Activated CD4-positive, CD25-positive, alpha-beta regulatory T cell (primary cell): ENCODE measurements around the gene PGAM1.
A peak's percentile ranks its signal among the peaks of the same experiment; 100 is the strongest.
"Not testable (repeated sequence)": the region's sequence is repeated elsewhere in the genome, so short reads cannot be mapped to it uniquely, and the experiment has no call there.

Source experiments
- DNase-seq, 4 experiments: peaks; one replicate each; lab custom pipeline; 2025; lab: John Stamatoyannopoulos, UW

PGAM1 gene

GRCh38 chr10:97425964-97426775 is at the start of gene PGAM1:
Gene PGAM1, plus strand, starts transcription at chr10:97426191. Its CDS starts 117 bp downstream, at chr10:97426308.
- peak; percentile 87 to 92 (median 88) for DNase-seq

DNA sequence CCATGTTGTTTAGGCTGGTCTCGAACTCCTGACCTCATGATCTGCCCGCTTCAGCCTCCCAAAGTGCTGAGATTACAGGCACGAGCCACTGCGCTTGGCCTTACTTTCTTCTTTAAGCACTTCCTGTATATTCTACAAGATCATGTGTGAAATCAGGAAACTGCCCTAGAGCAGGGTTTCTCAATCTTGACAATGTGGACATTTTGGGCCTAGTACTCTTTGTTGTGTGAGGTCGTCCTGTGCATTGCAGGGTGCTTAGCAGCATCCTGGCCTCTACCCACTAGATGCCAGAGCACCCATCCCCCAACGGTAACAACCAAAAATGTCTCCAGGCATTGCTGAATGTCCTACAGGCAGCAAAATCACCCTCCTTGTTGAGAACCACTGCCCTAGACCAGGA is 49.6 kb upstream of the PGAM1 start:
- DNase-seq, result no peak

DNA sequence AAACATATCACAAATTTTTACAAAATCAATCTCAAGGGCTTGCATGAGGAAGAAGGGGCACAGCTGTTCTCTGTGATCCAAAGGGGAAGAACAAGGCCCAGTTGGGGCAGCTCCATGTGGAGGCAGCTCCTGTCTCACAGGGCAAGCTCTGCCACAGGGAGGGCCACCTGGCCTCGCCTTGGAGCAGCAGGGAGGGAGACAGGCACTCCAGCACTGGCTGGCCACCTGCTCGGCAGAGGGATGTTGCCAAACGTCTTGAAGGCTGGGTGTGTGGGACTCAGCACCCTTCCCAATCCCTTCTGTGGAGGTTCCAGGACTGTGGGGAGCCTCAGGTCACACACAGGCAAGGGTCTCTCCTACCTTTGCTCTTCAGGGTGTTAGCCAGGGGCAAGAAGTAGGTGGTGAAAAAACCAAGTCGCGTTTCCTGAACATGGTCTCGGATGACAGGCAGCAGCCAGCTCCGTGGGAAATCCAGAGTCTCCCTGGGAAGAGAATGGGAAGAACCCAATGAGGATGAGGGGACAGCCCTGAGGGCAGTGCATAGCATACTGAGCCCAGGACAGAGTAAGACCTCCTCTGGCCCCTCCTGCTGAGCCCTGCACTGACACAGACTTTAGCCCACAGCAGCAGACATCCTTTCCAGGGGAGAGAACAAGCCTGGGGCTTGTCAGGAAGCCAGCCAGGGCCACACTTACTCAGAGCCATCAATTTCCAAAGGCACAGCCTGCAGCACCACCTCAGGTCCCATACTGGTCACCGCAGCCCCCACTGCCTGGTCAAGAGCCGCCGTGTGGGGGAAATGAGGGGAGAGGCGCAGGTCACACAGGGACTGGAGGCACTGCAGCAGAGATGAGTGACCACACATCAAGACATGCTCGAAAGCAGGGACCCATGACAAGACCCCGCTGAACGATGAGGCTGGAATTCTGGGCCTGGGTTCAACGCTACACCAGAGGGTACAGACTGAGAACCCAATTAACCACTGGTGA is 46.8 kb upstream of the PGAM1 start:
- DNase-seq, result no peak

- no peak for DNase-seq
Observed at GRCh38 chr10:97380516-97380915, 45.5 kb upstream of the PGAM1 start.

- no peak for DNase-seq
Observed at GRCh38 chr10:97381626-97382025, 44.4 kb upstream of the PGAM1 start.

GRCh38 chr10:97383159-97383558 is 42.8 kb upstream of the PGAM1 start:
- DNase-seq, result no peak

- no peak for DNase-seq
Observed at GRCh38 chr10:97384156-97384555, 41.8 kb upstream of the PGAM1 start.

DNA sequence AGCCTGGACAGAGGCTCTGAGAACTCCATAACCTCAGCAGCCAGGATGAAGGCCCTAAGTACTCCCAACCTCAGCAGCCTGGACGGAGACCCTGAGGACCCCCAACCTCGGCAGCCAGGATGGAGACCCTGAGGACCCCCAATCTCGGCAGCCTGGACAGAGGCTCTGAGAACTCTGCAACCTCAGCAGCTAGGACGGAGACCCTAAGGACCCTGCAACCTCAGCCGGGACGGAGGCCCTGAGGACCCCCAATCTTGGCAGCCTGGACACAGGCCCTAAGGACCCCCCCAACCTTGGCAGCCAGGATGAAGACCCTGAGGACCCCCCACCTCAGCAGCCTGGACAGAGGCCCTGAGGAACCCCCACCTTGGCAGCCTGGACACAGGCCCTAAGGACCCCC is 41.4 kb upstream of the PGAM1 start:
- DNase-seq, result no peak

- no peak for DNase-seq
Observed at GRCh38 chr10:97385565-97385964, 40.4 kb upstream of the PGAM1 start.

DNA sequence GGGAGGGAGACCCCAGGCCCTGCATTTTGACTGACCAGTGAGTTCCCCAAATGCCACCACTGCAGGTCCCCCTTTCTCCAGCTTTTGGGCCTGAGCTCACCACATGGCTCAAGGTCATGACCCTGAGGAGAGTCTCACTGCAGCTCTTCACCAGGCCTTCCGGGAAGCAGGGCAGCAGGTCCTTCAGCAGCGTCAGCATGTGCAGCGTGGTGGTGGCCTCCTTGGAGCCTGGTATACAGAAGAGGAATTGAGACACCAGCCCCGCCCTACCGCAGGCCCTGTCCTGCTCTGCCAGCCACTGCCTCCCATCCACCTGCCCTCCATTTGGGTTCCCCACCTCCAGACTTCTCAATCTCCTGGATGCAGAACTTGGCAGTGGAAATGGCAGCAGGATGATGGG is 37.8 kb upstream of the PGAM1 start:
- DNase-seq, result no peak

DNA sequence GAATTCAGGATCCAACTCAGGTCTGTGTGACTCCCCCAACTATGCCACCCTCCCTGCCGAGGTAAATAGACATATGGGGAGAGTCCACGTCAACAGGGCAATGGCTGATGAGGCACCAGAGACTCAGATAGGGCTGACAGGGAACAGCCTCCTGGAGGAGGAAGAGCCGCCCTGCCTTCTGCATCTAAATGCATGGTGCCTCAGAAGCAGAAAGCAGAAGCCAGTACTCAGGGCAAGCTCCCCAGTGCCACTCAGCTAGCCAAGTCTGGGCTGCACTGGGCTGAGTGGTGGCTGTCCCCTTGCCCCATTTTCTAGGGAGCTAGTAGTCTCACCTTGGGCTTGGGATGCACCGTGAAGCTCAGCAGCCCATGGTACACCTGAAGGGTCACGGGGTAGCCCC is 35.9 kb upstream of the PGAM1 start:
- no peak for DNase-seq

GRCh38 chr10:97393034-97393573 is 32.9 kb upstream of the PGAM1 start:
- DNase-seq, result no peak

- DNase-seq, result no peak
Observed at GRCh38 chr10:97396056-97396455, 29.9 kb upstream of the PGAM1 start.

- no peak for DNase-seq
Observed at GRCh38 chr10:97399843-97400545, 26.0 kb upstream of the PGAM1 start.

DNA sequence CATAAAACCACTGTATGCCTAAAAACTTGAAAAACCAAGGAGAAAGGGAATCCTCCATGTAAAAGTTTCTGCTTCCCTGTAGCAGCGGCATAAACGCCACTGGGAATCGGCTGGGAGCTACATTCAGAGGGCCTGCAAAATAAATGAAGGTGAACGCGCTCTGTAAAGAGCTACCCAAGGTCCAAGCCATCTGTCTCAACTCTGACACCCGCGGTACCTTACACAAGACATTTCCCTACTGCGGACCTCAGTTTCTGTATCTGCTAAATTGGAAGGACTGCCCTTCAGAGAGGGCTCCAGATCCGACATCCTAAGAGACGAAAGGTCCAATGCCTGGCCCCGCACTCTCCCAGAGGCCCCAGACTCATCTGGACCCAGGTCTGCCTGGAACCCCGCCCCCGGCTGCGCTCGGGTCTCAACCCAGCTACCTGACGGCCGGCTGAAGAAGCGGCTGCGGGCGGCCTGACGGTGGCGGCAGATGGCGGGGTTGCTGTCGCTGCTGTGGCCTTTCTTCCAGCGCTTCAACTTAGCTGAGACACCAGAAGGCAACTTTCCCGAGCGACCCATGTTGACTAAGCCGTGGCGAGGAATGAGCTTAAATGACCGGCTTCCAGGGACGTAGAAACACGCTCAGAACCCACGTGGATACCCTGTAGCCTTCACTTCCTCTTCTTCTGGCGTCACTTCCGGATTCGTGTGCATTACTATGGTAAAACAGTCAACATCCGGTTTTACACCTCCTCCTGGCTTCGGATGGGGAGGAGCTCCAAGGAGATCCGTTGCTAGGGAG is 25.1 kb upstream of the PGAM1 start, which contains the start of gene RRP12:
RRP12 (minus strand) TSS at position 676 of the 790 bp plus-strand sequence; CDS start at position 567, 109 bp downstream.
- peak; percentile 53 to 63 (median 54) for DNase-seq

GRCh38 chr10:97401455-97401919 is 24.5 kb upstream of the PGAM1 start:
- no peak for DNase-seq

DNA sequence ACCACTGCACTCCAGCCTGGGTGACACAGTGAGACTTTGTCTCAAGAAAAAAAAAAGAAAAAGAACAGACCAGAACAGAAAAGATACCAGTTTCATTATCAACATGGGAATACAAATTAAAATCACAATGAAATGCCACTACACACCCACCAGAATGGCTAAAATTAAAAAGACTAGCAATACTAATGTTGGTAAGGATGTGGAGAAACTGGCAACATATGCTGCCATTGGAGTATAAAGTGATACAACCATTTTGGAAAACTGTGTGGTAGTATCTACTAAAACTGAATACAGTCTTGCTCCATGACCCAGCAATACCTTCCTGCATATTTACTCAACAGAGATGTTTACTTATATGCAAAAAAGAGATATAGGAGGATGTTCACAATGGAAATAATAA is 21.9 kb upstream of the PGAM1 start:
- no peak for DNase-seq

DNA sequence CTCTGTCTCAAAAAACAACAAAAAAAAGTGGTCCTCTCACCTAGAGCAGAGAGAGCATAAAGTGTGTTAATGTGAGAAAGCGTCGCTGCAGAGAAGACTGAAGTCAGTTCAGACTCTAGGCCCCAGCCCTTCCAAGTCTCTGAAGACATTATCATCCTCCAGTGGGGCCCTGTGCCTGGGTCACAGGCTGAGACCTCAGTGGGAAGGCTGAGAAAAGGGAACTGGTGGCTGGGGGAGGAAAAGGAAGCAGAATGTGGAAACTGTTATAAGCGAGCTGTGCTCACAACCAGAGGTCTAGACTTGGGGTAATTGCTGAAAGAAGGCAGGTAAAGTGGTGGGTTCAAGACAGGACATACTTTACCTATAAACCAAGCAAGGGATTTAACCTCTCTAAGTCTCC is 19.9 kb upstream of the PGAM1 start:
- no peak for DNase-seq

DNA sequence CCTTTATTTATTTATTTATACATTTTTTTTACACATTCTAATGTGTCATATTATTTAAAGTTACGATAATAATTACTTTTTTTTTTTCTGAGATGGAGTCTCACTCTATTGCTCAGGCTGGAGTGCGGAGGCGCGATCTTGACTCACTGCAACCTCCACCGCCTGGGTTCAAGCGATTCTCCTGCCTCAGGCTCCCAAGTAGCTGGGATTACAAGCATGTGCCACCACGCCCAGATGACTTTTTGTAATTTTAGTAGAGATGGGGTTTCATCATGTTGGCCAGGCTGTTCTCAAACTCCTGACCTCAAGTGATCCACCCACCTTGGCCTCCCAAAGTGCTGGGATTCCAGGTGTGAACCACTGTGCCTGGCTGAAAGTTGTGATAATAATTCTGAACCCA is 19.5 kb upstream of the PGAM1 start:
- DNase-seq, result not testable (repeated sequence)

- peak; percentile 22 to 43 (median 23) for DNase-seq
Observed at GRCh38 chr10:97407211-97407951, 18.6 kb upstream of the PGAM1 start.
